Thymus (tissue), 11 donors: ENCODE measurements around the gene NFIC. TPM values are rescaled to one million over a fixed set of nuclear protein-coding genes. Genes with fewer than 3 reads are reported as not detected.
"Not testable (repeated sequence)": the region's sequence is repeated elsewhere in the genome, so short reads cannot be mapped to it uniquely, and the experiment has no call there.

Experiments
- DNase-seq, 9 donors: peaks; one replicate each; pipeline ENCODE4 v3.0.0-alpha.2; 2013; ENCODE audit warnings: low spot score in 9 of 9, low read depth in 6 of 9, missing footprints in 1 of 9
- H3K27ac ChIP-seq, 2 donors: one replicate each; pipeline ENCODE4 v1.5.1; 2013; ENCODE audit warnings: control low read depth in 1 of 2, low read depth in 1 of 2, low read length in 1 of 2, mild to moderate bottlenecking in 1 of 2, moderate library complexity in 1 of 2
- H3K27me3 ChIP-seq, 2 donors: one replicate each; pipeline ENCODE4 v1.5.1; 2013; ENCODE audit warnings: low read length in 1 of 2; ENCODE audit not compliant: control insufficient read depth in 2 of 2, insufficient read depth in 1 of 2
- H3K36me3 ChIP-seq, 2 donors: one replicate each; pipeline ENCODE4 v1.5.1; 2013; ENCODE audit warnings: low read length in 1 of 2, mild to moderate bottlenecking in 1 of 2, moderate library complexity in 1 of 2; ENCODE audit not compliant: control insufficient read depth in 2 of 2, insufficient read depth in 2 of 2
- H3K4me1 ChIP-seq, 2 donors: one replicate each; pipeline ENCODE4 v1.5.1; 2013; ENCODE audit warnings: low read length in 2 of 2; ENCODE audit not compliant: control insufficient read depth in 2 of 2, insufficient read depth in 2 of 2
- H3K4me3 ChIP-seq, 2 donors: one replicate each; pipeline ENCODE4 v1.5.1; 2013; ENCODE audit warnings: low read length in 2 of 2, control low read depth in 1 of 2, mild to moderate bottlenecking in 1 of 2
- H3K9me3 ChIP-seq, 2 donors: one replicate each; pipeline ENCODE4 v1.5.1; 2013; ENCODE audit warnings: low read length in 1 of 2, mild to moderate bottlenecking in 1 of 2; ENCODE audit not compliant: control insufficient read depth in 2 of 2, insufficient read depth in 1 of 2
- WGBS: extraction: QIAGEN DNeasy Blood & Tissue Kit; methylation state at CpG from one replicate; pipeline ENCODE4 v1.1.7; 2013; 5-methylcytosine and 5-hydroxymethylcytosine counted together
- polyA plus RNA-seq: library from polyadenylated mRNA; stranded (reverse); fragments of 200-250 nt; gene quantifications from one replicate; pipeline ENCODE4 v1.2.3, GENCODE V29; 2013
- total RNA-seq: library from RNA; stranded (reverse); fragments of 120-200 nt; gene quantifications from one replicate; pipeline ENCODE4 v1.2.4, GENCODE V29; 2013
- donor health status: healthy.

The NFIC gene
- total and polyA plus RNA-seq, 2 donors: 2.1 to 17.0 TPM

DNA sequence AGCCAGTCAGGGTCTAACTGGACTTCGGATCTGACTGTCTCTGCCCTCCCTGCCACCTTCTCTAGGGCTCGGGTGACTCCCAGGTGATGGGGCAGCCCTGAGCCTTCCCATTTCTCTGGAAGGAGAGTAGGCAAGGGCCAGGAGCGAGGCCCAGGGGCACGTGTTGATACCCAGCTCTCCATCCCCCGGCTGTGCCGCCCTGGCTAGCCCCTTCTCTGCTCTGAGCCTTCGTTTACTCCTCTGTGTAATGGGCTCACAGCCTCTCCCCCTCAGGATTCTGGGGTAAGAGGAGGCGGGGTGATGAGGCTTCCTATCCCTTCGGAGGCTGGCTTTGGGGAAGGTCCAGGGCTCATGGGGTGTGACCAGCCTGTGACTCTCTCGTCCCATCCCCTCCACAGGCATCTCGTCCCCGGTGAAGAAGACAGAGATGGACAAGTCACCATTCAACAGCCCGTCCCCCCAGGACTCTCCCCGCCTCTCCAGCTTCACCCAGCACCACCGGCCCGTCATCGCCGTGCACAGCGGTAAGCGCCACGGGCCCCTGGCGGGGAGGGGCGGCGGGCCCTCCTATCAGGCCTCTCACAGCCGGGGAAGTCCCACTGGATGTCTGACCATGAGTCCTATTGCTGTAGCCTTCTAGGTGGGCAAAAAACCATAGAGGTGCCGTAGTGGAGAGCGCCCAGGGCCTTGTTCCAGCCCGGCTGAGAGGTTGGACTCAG lies 82.4 kb downstream of the NFIC start:
- Histone ChIP-seq H3K9me3 (no peaks in the 10 kb centered on the region), H3K4me3 (no peak overlapping the region), H3K27me3 (no peaks in the 10 kb centered on the region), H3K4me1 (peaks cover 0 to 13% of the 10 kb centered on the region in 2 donors), H3K27ac (no peak overlapping the region), H3K36me3 (peaks cover 13 to 53% of the 10 kb centered on the region in 2 donors)
- DNase-seq: no peak
- WGBS: 99% methylated on average over 28 of the region's 28 CpGs

DNA sequence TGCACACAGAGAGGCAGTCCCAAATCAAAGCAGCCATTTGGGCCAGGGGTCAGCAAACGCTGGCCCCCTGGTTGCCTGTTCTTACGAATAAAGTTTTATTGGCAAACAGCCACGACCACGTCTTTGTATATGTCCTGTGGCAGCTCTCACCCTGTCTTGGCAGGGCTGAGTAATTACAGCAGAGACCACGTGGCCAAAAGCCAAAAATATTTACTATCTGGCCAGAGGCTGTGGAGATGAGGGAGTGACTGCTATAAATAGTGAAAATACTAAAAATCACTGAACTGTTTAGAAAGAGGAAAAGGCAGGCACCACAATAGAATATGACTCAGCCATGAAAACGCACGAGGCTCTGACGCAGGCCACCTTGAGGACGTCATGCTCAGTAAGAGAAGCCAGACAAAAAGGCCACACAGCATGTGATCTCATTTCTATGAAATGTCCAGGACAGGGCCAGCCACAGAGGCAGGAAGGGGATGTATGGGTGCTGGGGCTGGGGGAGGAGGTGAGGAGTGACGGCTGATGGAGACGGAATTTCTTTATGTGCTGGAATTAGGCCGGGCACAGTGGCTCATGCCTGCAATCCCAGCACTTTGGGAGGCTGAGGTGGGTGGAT lies 84.5 kb downstream of the NFIC start:
- Histone ChIP-seq H3K27ac (no peak overlapping the region), H3K4me1 (no peaks in the 10 kb centered on the region), H3K4me3 (no peak overlapping the region), H3K36me3 (peaks cover 13 to 54% of the 10 kb centered on the region in 2 donors), H3K9me3 (no peaks in the 10 kb centered on the region), H3K27me3 (no peaks in the 10 kb centered on the region)
- WGBS: 92% methylated on average over 12 of the region's 12 CpGs
- DNase-seq: no peak

GRCh38 chr19:3451451-3451866 lies 85.1 kb downstream of the NFIC start:
- Histone ChIP-seq H3K4me1 (no peaks in the 10 kb centered on the region), H3K36me3 (peaks cover 13 to 52% of the 10 kb centered on the region in 2 donors), H3K27me3 (no peaks in the 10 kb centered on the region), H3K9me3 (no peaks in the 10 kb centered on the region), H3K27ac (no peak overlapping the region), H3K4me3 (no peak overlapping the region)
- WGBS: 96% methylated on average over 10 of the region's 10 CpGs
- DNase-seq: no peak

GRCh38 chr19:3452171-3452941 lies 86.0 kb downstream of the NFIC start:
- Histone ChIP-seq H3K9me3 (no peaks in the 10 kb centered on the region), H3K4me3 (no peak overlapping the region), H3K36me3 (peaks cover 13 to 55% of the 10 kb centered on the region in 2 donors), H3K27me3 (peaks cover 0 to 7% of the 10 kb centered on the region in 2 donors), H3K4me1 (no peaks in the 10 kb centered on the region), H3K27ac (no peak overlapping the region)
- no peak for DNase-seq
- WGBS: 96% methylated on average over 38 of the region's 38 CpGs

GRCh38 chr19:3452942-3453214 lies 86.5 kb downstream of the NFIC start:
- H3K4me1 ChIP-seq, H3K27ac ChIP-seq, DNase-seq, H3K9me3 ChIP-seq, H3K4me3 ChIP-seq: not testable (repeated sequence)
- H3K27me3 ChIP-seq: peaks cover 0 to 12% of the 10 kb centered on the region in 2 donors
- H3K36me3 ChIP-seq: peaks cover 13 to 55% of the 10 kb centered on the region in 2 donors
- WGBS: 97% methylated on average over 10 of the region's 10 CpGs

DNA sequence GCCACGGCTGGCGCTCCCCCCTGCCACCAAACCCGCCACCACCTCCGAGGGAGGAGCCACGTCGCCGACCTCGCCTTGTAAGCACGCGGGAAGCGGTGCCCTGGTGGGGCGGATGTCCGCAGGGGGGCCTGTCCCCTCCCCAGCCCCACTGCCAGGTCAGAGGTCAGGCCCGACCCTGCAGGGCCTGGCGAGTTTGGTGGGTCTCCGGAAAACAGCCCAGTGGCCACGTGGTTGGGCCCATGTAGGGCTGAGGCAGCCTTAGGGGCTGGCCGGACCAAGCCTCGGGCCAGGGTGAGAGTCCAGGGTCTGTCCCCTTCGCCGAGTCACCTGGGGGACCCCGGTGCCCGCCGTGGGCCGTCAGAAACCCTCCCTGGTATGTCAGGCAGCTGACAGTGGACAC lies 87.5 kb downstream of the NFIC start:
- peaks cover 12 to 52% of the 10 kb centered on the region in 2 donors for H3K36me3 ChIP-seq
- no peak for DNase-seq
- peaks cover 0 to 22% of the 10 kb centered on the region in 2 donors for H3K27me3 ChIP-seq
- H3K4me3 ChIP-seq: no peak overlapping the region
- 96% methylated on average over 25 of the region's 25 CpGs for WGBS
- no peak overlapping the region for H3K27ac ChIP-seq
- no peaks in the 10 kb centered on the region for H3K9me3 ChIP-seq
- peaks cover 0 to 4% of the 10 kb centered on the region in 2 donors for H3K4me1 ChIP-seq

- peaks cover 8 to 47% of the 10 kb centered on the region in 2 donors for H3K36me3 ChIP-seq
- H3K4me3 ChIP-seq: no peak overlapping the region
- no peak overlapping the region for H3K27ac ChIP-seq
- H3K27me3 ChIP-seq: peaks cover 0 to 28% of the 10 kb centered on the region in 2 donors
- no peaks in the 10 kb centered on the region for H3K9me3 ChIP-seq
- DNase-seq: no peak
- H3K4me1 ChIP-seq: peaks cover 0 to 11% of the 10 kb centered on the region in 2 donors
- 98% methylated on average over 15 of the region's 15 CpGs for WGBS
These were observed 88.4 kb downstream of the NFIC start for GRCh38 chr19:3454656-3455392.

GRCh38 chr19:3455393-3455955 lies 89.1 kb downstream of the NFIC start:
- Histone ChIP-seq H3K4me3 (no peak overlapping the region), H3K4me1 (peaks cover 0 to 13% of the 10 kb centered on the region in 2 donors), H3K27me3 (peaks cover 0 to 28% of the 10 kb centered on the region in 2 donors), H3K27ac (no peak overlapping the region), H3K36me3 (peaks cover 8 to 47% of the 10 kb centered on the region in 2 donors), H3K9me3 (no peaks in the 10 kb centered on the region)
- WGBS: 96% methylated on average over 7 of the region's 7 CpGs
- no peak for DNase-seq
